HCT116 (cell line): ENCODE results near the gene PARP12. TPM values are rescaled to one million over a fixed set of nuclear protein-coding genes. Genes with fewer than 3 reads are reported as not detected.

ENCODE experiments used
- ATAC-seq: fragments of 200-7000 bp; cut with Tn5 transposase; 2 replicates; pipeline ENCODE4 v1.9.1; 2020; ENCODE audit warnings: mild to moderate bottlenecking, moderate library complexity
- BruUV-seq: library from RNA; stranded (reverse); fragments of 400-500 nt; replicated peaks from 2 replicates; lab custom pipeline; 2021; lab: Mats Ljungman, UMichigan
- CTCF ChIA-PET: fragments of 300-600 bp; sonication (Branson Sonifier 250); formaldehyde crosslinking; loops from one replicate; lab custom pipeline; 2021; ENCODE audit warnings: antibody characterized with exemption; lab: Charles Lee
- POLR2A ChIA-PET: fragments of 300-600, 350-600 bp; sonication (Branson Sonifier 250); formaldehyde crosslinking; loops from one replicate; lab custom pipeline; 2021; ENCODE audit warnings: antibody characterized with exemption; lab: Charles Lee
- RAD21 ChIA-PET, 2 experiments: fragments of 300-600 bp; sonication (Branson Sonifier 250); formaldehyde crosslinking; loops; one replicate each; lab custom pipeline; 2023; ENCODE audit warnings: low total read pairs in 2 of 2; ENCODE audit not compliant: uncharacterized antibody in 2 of 2, unreplicated experiment in 2 of 2, low non-redundant PET in 1 of 2; lab: Charles Lee
- DNase-seq: peaks from one replicate; pipeline ENCODE4 v3.0.0-alpha.2; 2010; ENCODE audit warnings: low read depth, low spot score
- H2AFZ ChIP-seq: fragments of 200-600 bp; shearing (Covaris generic), sonication (generic); 2 replicates; pipeline ENCODE4 v1.6.1; 2017; ENCODE audit warnings: low read depth, mixed run types, mixed read lengths, antibody characterized with exemption, low read length; ENCODE audit not compliant: poor library complexity, severe bottlenecking
- H3K27ac ChIP-seq: 2 replicates; pipeline ENCODE4 v1.5.1; 2012; ENCODE audit warnings: low read depth, low read length
- H3K27me3 ChIP-seq: fragments of 200-600 bp; sonication (generic); 2 replicates; pipeline ENCODE4 v1.6.1; 2016; ENCODE audit warnings: mixed run types, low read length, mixed read lengths; ENCODE audit not compliant: insufficient read depth
- H3K36me3 ChIP-seq, 2 experiments: fragments of 200-500 bp in 1 of 2; fragments of 200-600 bp in 1 of 2; sonication (Bioruptor generic) in 1 of 2; sonication (generic) in 1 of 2; 2 replicates each; pipeline versions ENCODE4 v1.5.1 to v1.6.1; 2014 to 2016; ENCODE audit warnings: low read length in 2 of 2, inconsistent platforms in 1 of 2, mixed read lengths in 1 of 2, mixed run types in 1 of 2; ENCODE audit not compliant: insufficient read depth in 2 of 2, control insufficient read depth in 1 of 2
- H3K4me1 ChIP-seq, 2 experiments: fragments of 200-600 bp in 1 of 2; sonication (generic) in 1 of 2; 2 replicates each; pipeline versions ENCODE4 v1.5.1 to v1.6.1; 2012 to 2017; ENCODE audit warnings: low read length in 2 of 2, inconsistent platforms in 1 of 2, mild to moderate bottlenecking in 1 of 2, mixed read lengths in 1 of 2, mixed run types in 1 of 2, moderate library complexity in 1 of 2; ENCODE audit not compliant: insufficient read depth in 2 of 2, control insufficient read depth in 1 of 2
- H3K4me2 ChIP-seq: fragments of 200-600 bp; sonication (generic); 2 replicates; pipeline ENCODE4 v1.6.1; 2017; ENCODE audit warnings: mixed run types, low read length, mixed read lengths
- H3K4me3 ChIP-seq, 2 experiments: fragments of 200-600 bp in 1 of 2; sonication (generic) in 1 of 2; replicated peaks in 1 of 2; 2 replicates each; pipeline ENCODE4 v1.5.1; 2011 to 2016; ENCODE audit warnings: low read length in 2 of 2, control low read depth in 1 of 2, low read depth in 1 of 2, mild to moderate bottlenecking in 1 of 2, mixed read lengths in 1 of 2, mixed run types in 1 of 2
- H3K79me2 ChIP-seq: fragments of 200-600 bp; sonication (generic); 2 replicates; pipeline ENCODE4 v1.6.1; 2017; ENCODE audit warnings: mild to moderate bottlenecking, mixed run types, low read length, moderate library complexity, mixed read lengths; ENCODE audit not compliant: insufficient read depth
- H3K9ac ChIP-seq: fragments of 200-600 bp; sonication (generic); 2 replicates; pipeline ENCODE4 v1.6.1; 2016; ENCODE audit warnings: low read length, mixed read lengths
- H3K9me2 ChIP-seq: fragments of 200-600 bp; sonication (generic), shearing (Covaris generic); 2 replicates; pipeline ENCODE4 v1.6.1; 2017; ENCODE audit warnings: mixed run types, mild to moderate bottlenecking, moderate library complexity; ENCODE audit not compliant: insufficient read depth
- H3K9me3 ChIP-seq, 2 experiments: fragments of 200-500 bp in 1 of 2; fragments of 200-600 bp in 1 of 2; sonication (Bioruptor generic) in 1 of 2; sonication (generic) in 1 of 2; 2 replicates each; pipeline ENCODE4 v1.6.1; 2014 to 2017; ENCODE audit warnings: low read length in 2 of 2, mixed read lengths in 2 of 2, inconsistent platforms in 1 of 2, low read depth in 1 of 2, mild to moderate bottlenecking in 1 of 2, mixed run types in 1 of 2, moderate library complexity in 1 of 2; ENCODE audit not compliant: control insufficient read depth in 1 of 2, insufficient read depth in 1 of 2
- H4K20me1 ChIP-seq: fragments of 200-600 bp; sonication (generic), shearing (Covaris generic); 2 replicates; pipeline ENCODE4 v1.6.1; 2017; ENCODE audit warnings: mixed run types, mild to moderate bottlenecking, moderate library complexity; ENCODE audit not compliant: insufficient read depth
- CBX3 ChIP-seq: IDR thresholded peaks from 2 replicates; pipeline ENCODE4 v1.6.1; 2012; ENCODE audit warnings: low read depth
- EGR1 ChIP-seq: IDR thresholded peaks from 2 replicates; pipeline ENCODE4 v1.6.1; 2012; ENCODE audit warnings: low read depth
- ELF1 ChIP-seq: IDR thresholded peaks from 2 replicates; pipeline ENCODE4 v1.6.1; 2012; ENCODE audit warnings: low read depth, borderline replicate concordance
- EZH2phosphoT487 ChIP-seq: fragments of 200-600 bp; IDR thresholded peaks from 2 replicates; pipeline ENCODE4 v1.6.1; 2018; ENCODE audit warnings: antibody characterized with exemption, borderline replicate concordance
- FOSL1 ChIP-seq: IDR thresholded peaks from 2 replicates; pipeline ENCODE4 v1.6.1; 2012; ENCODE audit warnings: low read depth
- JUND ChIP-seq: IDR thresholded peaks from 2 replicates; pipeline ENCODE4 v1.6.1; 2012
- SIN3A ChIP-seq: IDR thresholded peaks from 2 replicates; pipeline ENCODE4 v1.6.1; 2012; ENCODE audit warnings: low read depth
- SP1 ChIP-seq: IDR thresholded peaks from 2 replicates; pipeline ENCODE4 v1.6.1; 2012; ENCODE audit warnings: low read depth
- SRF ChIP-seq: IDR thresholded peaks from 2 replicates; pipeline ENCODE4 v1.6.1; 2012; ENCODE audit warnings: low read depth
- YY1 ChIP-seq: IDR thresholded peaks from 2 replicates; pipeline ENCODE4 v1.6.1; 2011; ENCODE audit warnings: low read length, low read depth, moderate library complexity, mild to moderate bottlenecking; ENCODE audit not compliant: insufficient replicate concordance; ENCODE audit errors: extremely low read depth
- ZFX ChIP-seq: fragments of 450-650 bp; IDR thresholded peaks from 2 replicates; pipeline ENCODE4 v1.6.1; 2017
- ZNF274 ChIP-seq: fragments of 200-500 bp; sonication (Bioruptor generic); IDR thresholded peaks from 2 replicates; pipeline ENCODE4 v1.6.1; 2014; ENCODE audit warnings: mild to moderate bottlenecking, low read depth, low read length, inconsistent platforms
- intact Hi-C: fragments of 100-400 bp; cut with micrococcal nuclease; formaldehyde crosslinking; loops from 2 replicates; pipeline ENCODE4 v1.10.0; 2022
- total RNA-seq: library from RNA; stranded (reverse); gene quantifications from one replicate; pipeline ENCODE4 v1.2.1, GENCODE V29; 2021; ENCODE audit not compliant: unreplicated experiment
- TF ChIP-seq, protein P1 (sequence below), 3 experiments: fragments of 200-600 bp in 1 of 3; sonication (generic) in 1 of 3; IDR thresholded peaks in 2 of 3; conservative IDR thresholded peaks in 1 of 3; 2 replicates each; pipeline ENCODE4 v1.5.1; 2012 to 2017; ENCODE audit warnings: low read depth in 2 of 3, low read length in 2 of 3, antibody characterized with exemption in 1 of 3, borderline replicate concordance in 1 of 3, control low read depth in 1 of 3, mild to moderate bottlenecking in 1 of 3, mixed read lengths in 1 of 3, mixed run types in 1 of 3, moderate library complexity in 1 of 3; ENCODE audit not compliant: insufficient read depth in 1 of 3
- TF ChIP-seq, protein P2 (sequence below): IDR thresholded peaks from 2 replicates; pipeline ENCODE4 v1.6.1; 2012
- TF ChIP-seq, protein P3 (sequence below): IDR thresholded peaks from 2 replicates; pipeline ENCODE4 v1.6.1; 2012

Gene PARP12
- total RNA-seq, 1 experiment from 2014 or later, result 17.7 TPM

DNA sequence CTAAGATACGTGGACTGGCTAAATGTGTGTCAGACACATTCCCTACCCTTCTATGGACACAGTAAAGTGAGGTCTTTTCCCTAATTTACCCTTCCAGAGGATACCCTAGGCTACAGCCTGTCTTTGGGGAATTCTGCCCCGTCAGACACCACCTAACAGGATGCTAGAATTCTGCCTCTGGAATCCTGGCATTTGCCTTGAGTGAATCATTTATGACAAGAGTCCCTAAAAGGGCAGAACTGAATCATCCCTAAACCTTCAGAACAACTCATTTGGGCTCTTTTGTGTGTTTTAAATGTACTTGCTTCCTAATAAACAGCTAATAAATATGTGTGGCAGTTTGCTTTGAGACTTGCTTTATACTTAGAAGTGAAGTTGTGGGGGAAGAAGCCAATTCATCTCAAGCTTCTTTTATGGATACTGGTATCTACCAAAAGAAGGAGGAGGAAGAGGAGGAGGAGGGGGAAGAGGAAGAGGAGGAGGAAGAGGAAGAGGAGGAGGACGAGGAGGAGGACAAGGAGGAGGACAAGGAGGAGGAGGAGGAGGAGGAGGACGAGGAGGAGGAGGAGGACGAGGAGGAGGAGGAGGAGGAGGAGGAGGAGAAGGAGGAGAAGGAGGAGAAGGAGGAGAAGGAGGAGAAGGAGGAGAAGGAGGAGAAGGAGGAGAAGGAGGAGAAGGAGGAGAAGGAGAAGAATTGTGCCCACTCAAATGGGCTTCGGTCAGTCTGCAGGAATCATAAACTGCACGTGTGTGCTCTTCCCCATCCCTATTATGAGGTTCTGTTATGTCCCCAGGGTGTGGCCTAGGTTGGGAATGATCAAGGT lies 27.1 kb downstream of the PARP12 start:
- CTCF ChIA-PET, result no interaction called here
- H3K9me3 ChIP-seq, result no peaks in the 10 kb centered on the region
- ATAC-seq, result no peak
- no peak overlapping the region for H3K27ac ChIP-seq
- no peaks in the 10 kb centered on the region for H3K79me2 ChIP-seq
- H4K20me1 ChIP-seq, result no peaks in the 10 kb centered on the region
- POLR2A ChIA-PET, result no interaction called here
- no peaks in the 10 kb centered on the region for H3K36me3 ChIP-seq
- no peak for TF ChIP-seq JUND
- TF ChIP-seq, all 23 proteins: peak for 0
- RAD21 ChIA-PET, result no interaction called here
- peak overlapping the region; percentile 34 for H3K4me2 ChIP-seq
- H2AFZ ChIP-seq, result no peak overlapping the region
- H3K4me1 ChIP-seq, result peaks cover 2 to 9% of the 10 kb centered on the region in 2 experiments; a peak in 2 of 4 replicates
- no peak overlapping the region for H3K4me3 ChIP-seq
- BruUV-seq, result no TSS peak
- intact Hi-C loops, result no loop called here
- no peaks in the 10 kb centered on the region for H3K9me2 ChIP-seq
- no peak for DNase-seq
- H3K27me3 ChIP-seq, result no peaks in the 10 kb centered on the region
- H3K9ac ChIP-seq, result no peak overlapping the region

- H3K9me2 ChIP-seq, result no peaks in the 10 kb centered on the region
- TF ChIP-seq EGR1 (no peak), CBX3 (no peak), ZNF274 (no peak), SP1 (no peak), YY1 (no peak), ZFX (no peak), SRF (no peak), FOSL1 (no peak), ELF1 (no peak), EZH2phosphoT487 (no peak), JUND (no peak), SIN3A (no peak)
- TF ChIP-seq, protein P1, sequence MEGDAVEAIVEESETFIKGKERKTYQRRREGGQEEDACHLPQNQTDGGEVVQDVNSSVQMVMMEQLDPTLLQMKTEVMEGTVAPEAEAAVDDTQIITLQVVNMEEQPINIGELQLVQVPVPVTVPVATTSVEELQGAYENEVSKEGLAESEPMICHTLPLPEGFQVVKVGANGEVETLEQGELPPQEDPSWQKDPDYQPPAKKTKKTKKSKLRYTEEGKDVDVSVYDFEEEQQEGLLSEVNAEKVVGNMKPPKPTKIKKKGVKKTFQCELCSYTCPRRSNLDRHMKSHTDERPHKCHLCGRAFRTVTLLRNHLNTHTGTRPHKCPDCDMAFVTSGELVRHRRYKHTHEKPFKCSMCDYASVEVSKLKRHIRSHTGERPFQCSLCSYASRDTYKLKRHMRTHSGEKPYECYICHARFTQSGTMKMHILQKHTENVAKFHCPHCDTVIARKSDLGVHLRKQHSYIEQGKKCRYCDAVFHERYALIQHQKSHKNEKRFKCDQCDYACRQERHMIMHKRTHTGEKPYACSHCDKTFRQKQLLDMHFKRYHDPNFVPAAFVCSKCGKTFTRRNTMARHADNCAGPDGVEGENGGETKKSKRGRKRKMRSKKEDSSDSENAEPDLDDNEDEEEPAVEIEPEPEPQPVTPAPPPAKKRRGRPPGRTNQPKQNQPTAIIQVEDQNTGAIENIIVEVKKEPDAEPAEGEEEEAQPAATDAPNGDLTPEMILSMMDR (IDR thresholded peaks at IDR 0.05 in 2 of 3, conservative IDR thresholded peaks at IDR 0.05 in 1 of 3; ENCODE audit: borderline replicate concordance in 1 of 3, insufficient read depth in 1 of 3, low read depth in 2 of 3, low read length in 2 of 3), result no peak
- TF ChIP-seq, protein P2, sequence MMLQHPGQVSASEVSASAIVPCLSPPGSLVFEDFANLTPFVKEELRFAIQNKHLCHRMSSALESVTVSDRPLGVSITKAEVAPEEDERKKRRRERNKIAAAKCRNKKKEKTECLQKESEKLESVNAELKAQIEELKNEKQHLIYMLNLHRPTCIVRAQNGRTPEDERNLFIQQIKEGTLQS, result no peak
- TF ChIP-seq, protein P3, sequence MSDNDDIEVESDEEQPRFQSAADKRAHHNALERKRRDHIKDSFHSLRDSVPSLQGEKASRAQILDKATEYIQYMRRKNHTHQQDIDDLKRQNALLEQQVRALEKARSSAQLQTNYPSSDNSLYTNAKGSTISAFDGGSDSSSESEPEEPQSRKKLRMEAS, result no peak
- intact Hi-C loops, result no loop called here
- H3K27ac ChIP-seq, result no peak overlapping the region
- no peak for DNase-seq
- no peaks in the 10 kb centered on the region for H3K79me2 ChIP-seq
- H3K4me3 ChIP-seq, result no peak overlapping the region
- H3K9ac ChIP-seq, result no peak overlapping the region
- BruUV-seq, result no TSS peak
- POLR2A ChIA-PET, result no interaction called here
- H3K36me3 ChIP-seq, result no peaks in the 10 kb centered on the region
- no peaks in the 10 kb centered on the region for H3K27me3 ChIP-seq
- RAD21 ChIA-PET, result no interaction called here
- H2AFZ ChIP-seq, result no peak overlapping the region
- CTCF ChIA-PET, result no interaction called here
- no peak for ATAC-seq
- peaks cover 2 to 9% of the 10 kb centered on the region in 2 experiments; a peak in 2 of 4 replicates for H3K4me1 ChIP-seq
- no peaks in the 10 kb centered on the region for H3K9me3 ChIP-seq
- H4K20me1 ChIP-seq, result no peaks in the 10 kb centered on the region
- H3K4me2 ChIP-seq, result no peak overlapping the region
Measured at GRCh38 chr7:140034421-140034820, 28.3 kb downstream of the PARP12 start.
